NCI-H2107 treated with DMSO at 0.1 percent for 48 hours (cell line): ENCODE data around the gene ETS2.
"Not testable (repeated sequence)": the region's sequence is repeated elsewhere in the genome, so short reads cannot be mapped to it uniquely, and the experiment has no call there.

ENCODE experiments used
- DNase-seq: peaks from one replicate; lab custom pipeline; 2025; ENCODE audit not compliant: unreplicated experiment; lab: John Stamatoyannopoulos, UW

The ETS2 gene

DNA sequence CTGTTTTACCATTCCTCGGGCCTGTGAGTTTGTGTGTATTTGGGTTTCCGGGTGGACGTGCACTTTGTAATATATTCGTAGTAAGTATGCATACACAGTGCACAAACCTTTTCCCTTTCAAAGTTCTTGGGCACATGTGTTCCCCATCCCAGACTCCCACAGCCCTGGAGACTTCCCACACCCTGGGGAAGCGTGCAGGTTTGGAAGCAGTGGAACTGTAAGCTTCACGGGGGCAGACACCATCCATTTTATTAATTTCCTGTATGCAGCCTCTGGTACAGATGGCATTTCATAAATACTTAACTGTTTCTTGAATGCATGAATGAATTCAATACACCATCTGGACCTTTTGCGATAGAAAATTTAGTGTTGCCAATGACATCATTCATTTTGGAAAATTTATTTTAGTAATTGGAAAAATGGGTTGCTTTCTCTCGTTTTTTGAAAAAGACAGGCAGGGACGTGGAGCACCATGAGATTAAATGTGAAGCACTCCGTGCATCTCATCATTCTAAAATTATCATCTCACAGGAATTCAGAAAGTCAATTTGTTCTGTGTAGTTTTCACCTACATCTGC lies 10.8 kb downstream of the ETS2 start:
- DNase-seq: no peak

DNA sequence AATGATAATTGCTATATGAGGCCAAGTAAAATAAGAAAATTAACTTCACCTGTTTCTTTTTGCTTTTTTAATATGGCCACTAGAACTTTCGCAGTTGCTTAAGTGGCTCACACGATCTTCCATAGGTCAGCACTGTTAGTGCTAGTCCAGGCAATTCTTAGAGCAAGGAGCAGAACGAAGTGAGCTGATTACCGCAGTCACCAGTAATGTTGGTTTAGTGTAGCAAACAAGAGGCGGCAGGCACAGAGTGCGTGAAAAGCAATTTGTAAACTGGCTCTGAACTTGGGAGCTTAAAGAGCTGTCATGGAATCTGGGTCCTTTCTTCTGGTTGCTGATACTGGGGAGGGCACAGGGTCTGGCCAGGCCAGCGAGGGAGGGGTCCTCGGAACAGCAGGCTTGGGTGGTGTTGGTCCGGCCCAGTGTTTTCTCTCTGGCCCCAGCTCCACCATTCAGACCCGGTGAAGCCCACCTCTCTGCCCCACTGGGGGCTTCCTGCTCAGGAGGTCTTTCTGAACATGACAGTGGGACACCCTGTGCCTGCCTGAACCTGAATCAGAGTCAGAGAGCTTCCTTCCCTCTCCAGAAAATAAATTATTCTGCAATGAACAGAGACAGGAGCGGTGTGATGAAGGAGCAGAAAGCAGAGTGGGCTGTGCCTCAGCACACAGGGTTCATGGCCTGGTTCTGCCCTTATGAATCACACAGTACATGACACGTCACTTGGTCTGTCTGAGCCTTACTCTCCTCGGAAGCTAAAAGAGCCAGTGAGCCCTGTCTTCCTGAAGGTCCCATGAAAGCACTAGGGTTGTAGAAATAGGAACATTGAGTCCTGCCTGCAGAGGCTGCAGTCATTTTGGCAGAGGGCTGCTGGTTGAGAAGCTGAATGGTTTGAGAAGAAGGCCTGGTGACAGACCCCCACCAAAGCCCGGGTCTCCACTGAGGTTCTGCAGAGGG lies 11.9 kb downstream of the ETS2 start:
- no peak for DNase-seq

DNA sequence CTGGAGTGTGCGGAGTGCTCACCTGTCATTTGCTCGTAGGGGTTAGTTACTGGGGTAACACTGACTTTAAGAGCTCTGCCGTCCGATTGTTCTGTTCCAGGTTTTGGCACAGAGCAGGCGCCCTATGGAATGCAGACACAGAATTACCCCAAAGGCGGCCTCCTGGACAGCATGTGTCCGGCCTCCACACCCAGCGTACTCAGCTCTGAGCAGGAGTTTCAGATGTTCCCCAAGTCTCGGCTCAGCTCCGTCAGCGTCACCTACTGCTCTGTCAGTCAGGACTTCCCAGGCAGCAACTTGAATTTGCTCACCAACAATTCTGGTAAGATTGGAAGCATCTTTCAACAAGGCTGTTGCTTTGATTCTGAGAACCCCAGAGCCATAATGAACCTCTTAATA lies 12.6 kb downstream of the ETS2 start:
- no peak for DNase-seq

DNA sequence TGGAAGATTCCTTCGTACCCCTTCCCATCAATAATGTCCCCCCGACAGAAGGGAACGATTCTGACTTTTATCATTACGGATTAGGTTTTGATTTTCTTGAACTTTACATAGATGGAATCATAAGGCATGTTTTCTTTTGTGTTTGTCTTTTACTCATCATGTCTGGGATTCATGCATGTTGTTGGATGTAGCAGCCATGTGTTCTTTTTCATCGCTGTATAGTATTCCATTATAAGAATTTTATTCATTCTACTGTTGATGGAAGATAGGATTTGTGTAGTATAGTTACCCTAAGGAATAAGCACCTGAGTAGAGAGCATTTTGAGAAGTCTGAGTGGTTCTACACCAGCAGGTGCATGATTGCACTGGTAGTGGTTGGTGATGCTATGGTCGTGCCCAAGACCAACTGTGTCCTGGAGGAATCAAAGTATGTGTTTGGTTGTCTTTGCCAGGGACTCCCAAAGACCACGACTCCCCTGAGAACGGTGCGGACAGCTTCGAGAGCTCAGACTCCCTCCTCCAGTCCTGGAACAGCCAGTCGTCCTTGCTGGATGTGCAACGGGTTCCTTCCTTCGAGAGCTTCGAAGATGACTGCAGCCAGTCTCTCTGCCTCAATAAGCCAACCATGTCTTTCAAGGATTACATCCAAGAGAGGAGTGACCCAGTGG lies 13.5 kb downstream of the ETS2 start:
- no peak for DNase-seq

DNA sequence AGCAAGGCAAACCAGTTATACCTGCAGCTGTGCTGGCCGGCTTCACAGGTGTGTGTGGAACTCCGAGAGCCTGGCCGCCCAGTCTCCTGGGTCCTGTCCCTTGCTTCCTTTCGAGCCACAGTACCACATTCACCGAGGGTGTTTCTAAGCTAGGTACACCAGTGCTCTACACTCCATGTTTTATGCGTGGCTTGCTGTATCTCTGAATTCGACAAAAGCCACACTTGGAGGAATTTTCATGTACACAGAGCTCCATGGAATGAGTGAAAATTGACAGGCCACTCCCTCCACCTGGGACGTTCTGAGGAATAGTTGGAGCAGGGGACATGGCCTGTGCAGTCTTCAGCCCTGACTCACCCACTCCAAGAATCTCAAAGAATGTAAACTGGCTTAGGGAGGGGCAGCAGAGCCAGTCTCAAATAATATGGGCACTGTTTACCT lies 14.0 kb downstream of the ETS2 start:
- DNase-seq: no peak

DNA sequence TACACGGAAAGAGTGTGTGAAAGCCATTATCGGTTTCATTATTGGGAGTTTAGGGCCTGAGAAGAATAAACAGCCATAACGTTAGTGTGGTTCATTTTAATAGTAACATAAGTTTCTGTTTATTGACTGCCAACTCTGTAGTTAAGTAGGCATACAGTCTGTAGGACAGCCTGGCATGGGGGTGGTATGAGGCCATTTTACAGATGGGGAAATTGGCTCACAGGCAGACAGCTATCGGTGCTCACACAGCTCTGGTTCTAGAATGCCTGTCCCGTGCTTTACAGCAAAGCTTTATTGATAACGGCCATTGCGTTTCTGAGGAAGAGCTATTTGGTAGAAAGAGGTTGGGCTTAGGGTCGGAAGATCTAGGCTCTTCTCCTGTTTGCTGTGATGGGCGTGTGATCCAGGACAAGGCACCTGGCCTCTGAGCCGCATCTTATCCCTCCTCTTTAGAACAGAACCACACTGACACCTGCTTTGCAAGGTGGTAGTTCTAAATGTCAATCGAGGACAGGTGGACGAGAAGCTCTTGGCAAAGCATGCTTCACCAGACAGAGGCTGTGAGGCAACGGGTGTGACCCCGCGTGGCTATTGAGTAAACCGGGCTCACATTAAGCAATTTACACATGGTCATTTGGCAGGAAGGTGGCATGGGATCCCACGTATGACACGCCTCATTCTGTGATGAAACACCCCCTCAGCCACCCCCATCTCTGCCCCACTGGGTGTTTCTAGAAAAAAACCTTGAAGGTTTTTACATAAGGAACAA lies 14.9 kb downstream of the ETS2 start:
- DNase-seq: no peak

DNA sequence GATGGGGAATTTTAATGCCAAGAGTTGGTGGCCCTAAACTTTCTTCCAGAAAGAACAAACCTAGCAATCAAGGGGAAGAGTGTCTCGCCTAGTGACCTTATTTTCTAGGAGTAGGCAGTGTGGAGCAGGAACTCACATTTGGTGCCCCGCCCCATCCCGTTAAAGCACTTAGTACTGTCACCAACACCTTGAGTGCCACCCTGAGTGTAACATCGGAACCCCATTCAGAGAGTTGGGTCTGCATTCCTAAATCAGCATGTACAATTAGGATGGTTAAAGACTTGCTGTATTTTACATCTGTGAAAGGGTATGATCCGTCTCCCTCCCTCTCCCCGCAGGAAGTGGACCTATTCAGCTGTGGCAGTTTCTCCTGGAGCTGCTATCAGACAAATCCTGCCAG lies 15.5 kb downstream of the ETS2 start:
- no peak for DNase-seq

DNA sequence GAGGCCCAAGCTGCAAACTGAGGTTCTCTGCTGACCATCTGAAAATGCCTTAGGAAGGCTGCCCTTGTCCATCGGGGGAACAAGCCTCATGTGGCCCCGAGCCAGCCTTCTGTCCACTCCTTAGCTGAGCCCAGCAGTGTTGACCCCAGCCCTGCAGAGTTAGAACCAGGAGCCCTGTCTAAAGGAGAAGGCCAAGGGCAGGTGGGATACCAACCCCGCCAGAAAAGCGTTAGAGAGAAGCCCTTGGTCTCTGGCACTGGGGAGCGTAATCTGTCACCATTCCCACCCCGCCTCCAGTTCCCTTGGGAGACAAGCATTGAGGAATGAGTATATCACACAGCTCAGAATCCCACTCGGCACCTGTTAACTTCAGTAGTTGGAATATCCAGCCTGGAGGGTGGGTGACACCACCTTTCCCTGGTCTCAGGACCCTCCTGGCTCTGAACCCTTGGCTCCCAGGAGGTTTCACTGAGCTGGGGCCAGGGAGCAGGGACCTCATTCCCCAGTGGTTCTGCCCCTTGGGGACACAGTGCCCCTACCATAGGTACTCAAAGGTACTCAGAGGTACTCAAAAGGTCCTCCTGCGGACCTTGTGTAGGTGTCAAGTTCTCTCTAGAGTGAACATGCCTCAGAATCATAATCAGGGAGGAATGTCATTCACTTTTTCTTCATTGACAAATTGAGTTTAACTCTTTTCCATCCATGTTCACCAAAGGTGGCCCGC lies 16.4 kb downstream of the ETS2 start:
- DNase-seq: no peak

DNA sequence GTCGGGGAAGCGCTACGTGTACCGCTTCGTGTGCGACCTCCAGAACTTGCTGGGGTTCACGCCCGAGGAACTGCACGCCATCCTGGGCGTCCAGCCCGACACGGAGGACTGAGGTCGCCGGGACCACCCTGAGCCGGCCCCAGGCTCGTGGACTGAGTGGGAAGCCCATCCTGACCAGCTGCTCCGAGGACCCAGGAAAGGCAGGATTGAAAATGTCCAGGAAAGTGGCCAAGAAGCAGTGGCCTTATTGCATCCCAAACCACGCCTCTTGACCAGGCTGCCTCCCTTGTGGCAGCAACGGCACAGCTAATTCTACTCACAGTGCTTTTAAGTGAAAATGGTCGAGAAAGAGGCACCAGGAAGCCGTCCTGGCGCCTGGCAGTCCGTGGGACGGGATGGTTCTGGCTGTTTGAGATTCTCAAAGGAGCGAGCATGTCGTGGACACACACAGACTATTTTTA lies 17.1 kb downstream of the ETS2 start:
- DNase-seq: no peak

DNA sequence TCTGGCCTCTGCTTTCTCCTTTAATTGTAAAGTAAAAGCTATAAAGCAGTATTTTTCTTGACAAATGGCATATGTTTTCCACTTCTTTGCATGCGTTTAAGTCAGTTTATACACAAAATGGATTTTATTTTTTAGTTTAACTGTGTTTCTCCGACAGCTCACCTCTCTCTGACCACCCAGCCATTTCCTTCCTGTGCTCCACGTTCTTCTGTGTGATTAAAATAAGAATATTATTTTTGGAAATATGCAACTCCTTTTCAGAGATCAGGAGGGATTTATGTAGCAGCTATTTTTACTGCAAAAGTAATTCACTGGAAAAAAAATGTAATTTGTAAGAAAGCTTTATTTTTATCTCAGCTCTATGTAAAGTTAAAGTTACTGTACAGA lies 18.0 kb downstream of the ETS2 start:
- no peak for DNase-seq

DNA sequence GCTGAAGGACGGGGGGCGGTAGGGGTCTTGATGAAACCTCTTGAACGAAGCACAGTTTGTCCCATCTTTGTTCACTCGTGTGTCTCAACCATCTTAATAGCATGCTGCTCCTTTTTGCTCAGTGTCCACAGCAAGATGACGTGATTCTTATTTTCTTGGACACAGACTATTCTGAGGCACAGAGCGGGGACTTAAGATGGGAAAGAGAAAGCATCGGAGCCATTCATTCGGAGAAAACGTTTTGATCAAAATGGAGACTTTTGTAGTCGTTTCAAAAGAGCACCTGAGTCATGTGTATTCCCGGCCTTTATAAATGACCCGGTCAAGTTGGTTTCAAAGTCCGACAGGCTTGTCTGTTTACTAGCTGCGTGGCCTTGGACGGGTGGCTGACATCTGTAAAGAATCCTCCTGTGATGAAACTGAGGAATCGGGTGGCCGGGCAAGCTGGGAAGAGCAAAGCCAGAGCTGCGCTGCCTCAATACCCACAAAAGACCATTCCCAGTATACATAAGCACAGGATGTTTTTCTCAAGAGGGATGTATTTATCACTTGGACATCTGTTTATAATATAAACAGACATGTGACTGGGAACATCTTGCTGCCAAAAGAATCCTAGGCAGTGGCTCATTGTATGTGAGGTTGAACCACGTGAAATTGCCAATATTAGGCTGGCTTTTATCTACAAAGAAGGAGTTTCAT lies 18.5 kb downstream of the ETS2 start:
- DNase-seq: no peak

DNA sequence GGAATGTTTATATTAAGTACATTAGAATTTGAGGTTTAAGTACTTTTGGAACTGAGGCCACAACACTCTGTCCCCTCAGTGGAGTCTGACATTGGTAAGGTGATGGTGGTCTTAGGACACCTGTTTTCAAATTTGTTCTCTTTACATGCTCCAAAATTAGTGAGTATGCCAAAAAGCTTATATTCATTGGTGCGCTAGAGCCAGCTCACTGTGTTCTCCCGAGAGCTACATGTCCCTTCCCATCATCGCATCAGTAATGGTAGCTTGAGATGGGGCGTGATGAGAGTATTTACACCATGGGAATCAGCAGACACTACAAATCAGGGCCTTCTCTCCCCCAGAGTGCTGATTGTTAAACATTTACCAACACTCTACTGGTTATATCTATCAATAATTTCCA lies 19.5 kb downstream of the ETS2 start:
- no peak for DNase-seq

DNA sequence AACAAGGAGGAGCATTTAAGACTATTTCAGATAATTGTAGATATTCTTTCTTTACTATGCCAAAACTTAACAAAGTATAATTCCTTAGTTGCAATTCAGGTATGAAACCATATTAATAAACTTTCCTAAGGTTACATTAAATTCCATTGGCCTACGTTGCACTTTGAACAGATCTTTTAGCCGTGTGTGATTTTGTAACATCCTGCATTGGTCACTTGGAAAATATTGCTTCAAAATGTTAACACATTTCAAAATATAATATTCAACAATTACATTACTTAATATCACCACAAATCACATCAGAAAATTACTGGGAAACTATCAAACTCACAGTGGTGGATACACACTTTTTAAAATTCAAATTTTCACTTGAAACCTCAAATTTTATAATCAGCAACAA lies 20.2 kb downstream of the ETS2 start:
- no peak for DNase-seq

DNA sequence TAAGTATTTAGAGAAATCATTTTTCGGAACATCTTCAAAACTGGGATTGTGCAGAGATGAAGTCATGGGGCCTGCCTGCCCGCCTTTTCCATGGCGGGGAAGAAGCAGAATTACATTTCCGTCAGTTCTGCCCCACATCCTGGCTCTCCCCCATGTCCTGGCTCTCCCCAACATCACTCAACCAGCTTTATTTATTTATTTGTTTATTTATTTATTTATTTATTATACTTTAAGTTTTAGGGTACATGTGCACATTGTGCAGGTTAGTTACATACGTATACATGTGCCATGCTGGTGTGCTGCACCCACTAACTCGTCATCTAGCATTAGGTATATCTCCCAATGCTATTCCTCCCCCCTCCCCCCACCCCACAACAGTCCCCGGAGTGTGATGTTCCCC lies 22.4 kb downstream of the ETS2 start:
- not testable (repeated sequence) for DNase-seq

DNA sequence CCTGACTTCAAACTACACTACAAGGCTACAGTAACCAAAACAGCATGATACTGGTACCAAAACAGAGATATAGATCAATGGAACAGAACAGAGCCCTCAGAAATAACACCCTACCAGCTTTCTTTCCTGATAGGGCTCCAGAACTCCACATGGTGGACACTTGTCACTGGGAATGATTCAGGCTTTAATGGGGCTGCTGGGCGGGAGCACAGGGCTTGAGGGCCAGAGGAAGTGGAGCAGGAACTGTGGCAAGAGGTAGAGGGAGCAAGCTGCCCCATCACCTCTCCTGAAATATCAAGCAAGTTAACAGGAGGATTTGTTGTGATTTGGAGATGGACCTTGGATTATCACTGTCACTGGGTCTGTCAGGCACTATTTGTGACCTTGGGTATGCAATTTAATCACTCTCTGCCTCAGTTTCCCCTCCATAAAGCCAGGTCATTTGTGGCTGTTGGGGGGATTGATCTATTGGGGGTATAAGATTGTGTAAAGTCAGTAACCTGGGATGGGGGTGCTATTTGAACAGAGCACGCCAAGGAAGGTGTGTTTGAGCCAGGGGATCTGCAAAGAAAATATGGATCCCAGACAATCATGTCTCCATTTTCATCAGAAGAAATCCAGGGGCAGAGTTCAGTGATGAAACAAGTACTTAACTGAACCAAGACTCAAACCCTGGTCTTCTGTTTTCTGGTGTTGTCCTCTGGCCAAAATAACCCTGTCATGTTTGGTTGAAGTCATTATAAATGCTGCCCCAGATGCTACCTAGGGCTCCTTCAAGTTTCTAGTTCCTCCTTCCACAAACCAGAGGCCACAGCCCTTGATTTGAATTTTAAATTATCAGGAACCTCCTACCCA lies 25.2 kb downstream of the ETS2 start:
- no peak for DNase-seq

DNA sequence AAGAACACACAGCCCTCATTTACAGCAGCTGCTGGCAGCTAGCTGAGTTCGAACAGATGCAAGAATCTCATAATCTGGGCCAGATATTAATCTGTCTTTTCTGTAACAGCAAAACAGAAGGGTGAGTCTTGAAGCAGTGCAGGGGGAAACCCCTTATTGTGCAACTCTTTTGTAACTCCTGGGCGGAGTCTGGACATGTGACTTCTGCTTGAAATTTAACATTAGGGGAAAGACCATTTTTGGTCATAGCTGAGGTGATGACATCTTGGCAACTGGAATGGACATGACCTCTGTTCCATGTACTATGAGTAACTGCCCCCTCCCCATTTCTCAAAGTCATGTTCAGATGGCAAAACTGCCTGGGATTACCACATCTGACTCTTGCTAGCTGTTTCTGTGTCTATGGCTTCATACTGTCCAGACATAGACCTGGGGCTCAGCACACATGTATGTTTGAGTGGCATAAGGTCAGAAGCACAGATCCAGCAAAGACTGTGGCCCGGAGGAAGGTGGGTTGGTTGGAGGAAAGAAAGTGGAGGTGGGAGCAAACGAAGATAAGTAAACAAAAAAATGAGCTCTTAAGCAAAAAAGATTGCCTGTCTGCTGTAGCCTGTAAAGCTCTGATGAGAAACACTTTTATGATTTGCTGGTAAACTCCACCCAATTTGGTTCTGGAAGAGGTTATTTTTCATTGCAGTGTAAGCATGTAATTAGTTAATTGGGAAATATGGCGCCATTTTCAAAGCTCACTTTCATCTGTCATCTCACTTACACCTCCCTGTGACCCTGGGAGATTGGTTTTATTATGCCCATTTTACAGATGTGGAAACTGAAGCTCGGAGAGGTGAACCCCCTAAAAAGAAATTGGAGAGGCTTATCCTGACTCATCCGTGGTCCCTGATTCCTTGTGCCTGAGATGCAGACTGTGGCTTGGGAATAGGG lies 26.1 kb downstream of the ETS2 start:
- no peak for DNase-seq

DNA sequence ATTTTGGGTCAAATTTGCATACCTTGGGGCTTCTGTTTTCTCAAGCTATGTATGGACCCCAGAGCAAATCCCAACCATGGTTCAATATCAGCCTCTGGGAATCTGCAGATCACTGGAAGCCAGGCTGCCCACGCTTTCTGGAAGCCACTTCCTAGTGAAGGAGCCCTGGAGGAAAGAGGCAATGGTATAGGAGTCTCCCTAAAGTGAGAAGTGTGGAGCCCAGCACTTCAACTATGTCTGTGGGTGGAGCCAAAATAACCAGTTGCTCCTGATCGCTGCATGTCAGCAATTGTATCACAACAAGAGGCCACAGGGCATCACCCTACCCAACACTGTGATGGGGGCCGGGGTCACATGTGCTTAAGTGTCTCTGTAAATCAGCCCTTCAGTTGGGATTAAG lies 26.9 kb downstream of the ETS2 start:
- no peak for DNase-seq

DNA sequence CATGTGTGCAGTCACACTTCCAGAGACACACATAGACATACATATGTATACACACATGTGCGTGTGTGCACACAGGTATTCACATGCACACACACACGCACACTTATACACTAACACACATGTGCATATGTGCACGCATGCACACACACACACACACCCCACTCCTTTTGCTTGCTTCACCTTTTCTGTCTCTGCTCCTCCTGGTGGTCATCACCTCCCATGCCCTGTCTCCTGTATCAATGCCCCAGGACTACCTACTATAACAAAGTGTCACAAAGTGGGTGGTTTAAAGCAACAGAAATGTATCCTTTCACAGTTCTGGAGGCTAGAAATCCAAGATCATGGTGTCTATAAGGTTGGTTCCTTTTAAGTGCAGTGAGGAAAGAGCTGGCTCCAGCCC lies 27.4 kb downstream of the ETS2 start:
- DNase-seq: no peak
